HG03108 (cell line): ENCODE measurements around the gene NDUFV3.
"Not testable (repeated sequence)": the region's sequence is repeated elsewhere in the genome, so short reads cannot be mapped to it uniquely, and the experiment has no call there.

ENCODE experiments used
- ATAC-seq: cut with Tn5 transposase; IDR thresholded peaks from one replicate; pipeline ENCODE4 v1.9.1; 2021; ENCODE audit warnings: moderate library complexity; ENCODE audit not compliant: unreplicated experiment

NDUFV3 gene

DNA sequence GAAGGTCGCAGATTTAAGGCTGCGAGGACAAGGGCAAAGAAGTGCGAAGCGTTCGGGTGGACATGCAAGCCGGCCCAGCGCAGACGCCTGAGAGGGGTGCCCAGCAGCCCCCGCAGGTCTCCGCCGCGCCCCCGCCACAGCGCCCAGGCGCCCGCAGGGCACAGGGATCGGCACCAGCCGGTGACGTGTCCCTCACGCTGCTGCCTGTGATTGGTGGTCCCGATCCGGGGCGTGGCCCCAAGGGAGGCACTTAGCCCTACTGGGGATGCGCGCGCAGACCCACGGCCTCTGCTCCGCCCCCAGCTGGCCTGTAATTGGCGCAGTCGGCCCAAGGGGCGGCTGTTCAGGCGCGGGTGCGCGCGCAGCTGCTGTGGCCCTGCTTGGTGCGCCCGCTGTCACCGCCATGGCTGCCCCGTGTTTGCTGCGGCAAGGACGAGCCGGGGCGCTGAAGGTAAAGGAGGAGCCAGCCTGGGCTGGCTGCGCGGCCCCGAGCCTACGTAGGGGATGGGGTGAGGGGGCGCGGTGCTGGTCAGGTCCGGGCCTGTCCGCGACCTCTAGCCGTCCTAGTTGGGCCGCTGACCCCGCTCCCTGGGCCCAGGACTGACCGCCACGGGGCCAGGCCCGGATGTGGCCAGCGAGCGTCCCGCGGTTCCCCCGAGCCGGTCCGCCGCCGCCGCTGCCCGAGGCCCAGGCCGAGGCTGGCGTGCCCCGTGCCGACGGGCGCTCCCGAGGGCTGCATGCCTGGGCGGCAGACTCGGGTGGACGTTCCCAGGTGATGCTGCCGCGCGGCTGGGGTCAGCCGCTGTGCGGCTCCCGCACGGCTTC, at the start of gene NDUFV3:
Gene NDUFV3, plus strand, starts transcription at position 379 of the 825 bp plus-strand sequence. Its CDS starts 25 bp downstream, at position 404.
- peak; percentile 95 for ATAC-seq

DNA sequence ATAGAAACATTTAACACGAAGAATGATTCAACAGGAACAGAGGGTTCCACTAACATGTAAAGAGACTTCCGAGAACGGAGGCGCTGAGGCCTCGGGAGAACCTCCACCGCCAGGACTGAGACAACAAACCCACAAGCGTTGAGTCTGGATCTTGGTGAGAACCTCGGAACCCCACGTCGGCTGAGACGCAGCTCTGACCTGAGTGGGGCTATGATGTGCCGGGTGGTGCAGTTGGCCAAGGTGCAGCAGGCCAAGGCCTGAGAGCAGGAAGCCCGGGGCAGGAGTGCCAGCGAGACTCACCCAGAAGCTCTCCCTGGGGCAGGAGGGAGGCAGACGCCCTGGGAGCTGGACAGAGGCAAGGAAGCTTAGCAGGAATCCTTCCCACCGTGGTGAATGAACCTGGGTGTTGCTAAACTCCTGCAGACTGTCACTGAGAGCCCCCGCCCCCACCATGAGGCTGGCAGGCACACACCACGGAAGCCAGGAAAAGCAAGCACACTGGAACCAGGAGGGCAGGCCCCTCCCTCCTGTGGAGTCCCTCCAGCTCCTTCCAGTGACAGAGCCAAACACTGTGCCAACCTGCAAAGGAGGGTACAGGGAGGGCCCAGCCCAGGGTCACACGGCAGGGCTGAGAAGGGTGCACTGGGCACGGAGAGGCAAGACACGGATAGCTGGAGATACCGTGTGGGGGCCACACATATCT, 48.5 kb upstream of the NDUFV3 start:
- ATAC-seq = no peak

GRCh38 chr21:42845296-42845965, 47.7 kb upstream of the NDUFV3 start:
- no peak for ATAC-seq

GRCh38 chr21:42846221-42846620, 46.9 kb upstream of the NDUFV3 start:
- ATAC-seq = no peak

GRCh38 chr21:42847051-42847707, 45.9 kb upstream of the NDUFV3 start:
- ATAC-seq = no peak

- ATAC-seq = no peak
Measured at GRCh38 chr21:42847726-42848125, 45.4 kb upstream of the NDUFV3 start.

- ATAC-seq = not testable (repeated sequence)
Measured at GRCh38 chr21:42848144-42848931, 44.8 kb upstream of the NDUFV3 start.

GRCh38 chr21:42848932-42849758, 44.0 kb upstream of the NDUFV3 start:
- ATAC-seq = no peak

DNA sequence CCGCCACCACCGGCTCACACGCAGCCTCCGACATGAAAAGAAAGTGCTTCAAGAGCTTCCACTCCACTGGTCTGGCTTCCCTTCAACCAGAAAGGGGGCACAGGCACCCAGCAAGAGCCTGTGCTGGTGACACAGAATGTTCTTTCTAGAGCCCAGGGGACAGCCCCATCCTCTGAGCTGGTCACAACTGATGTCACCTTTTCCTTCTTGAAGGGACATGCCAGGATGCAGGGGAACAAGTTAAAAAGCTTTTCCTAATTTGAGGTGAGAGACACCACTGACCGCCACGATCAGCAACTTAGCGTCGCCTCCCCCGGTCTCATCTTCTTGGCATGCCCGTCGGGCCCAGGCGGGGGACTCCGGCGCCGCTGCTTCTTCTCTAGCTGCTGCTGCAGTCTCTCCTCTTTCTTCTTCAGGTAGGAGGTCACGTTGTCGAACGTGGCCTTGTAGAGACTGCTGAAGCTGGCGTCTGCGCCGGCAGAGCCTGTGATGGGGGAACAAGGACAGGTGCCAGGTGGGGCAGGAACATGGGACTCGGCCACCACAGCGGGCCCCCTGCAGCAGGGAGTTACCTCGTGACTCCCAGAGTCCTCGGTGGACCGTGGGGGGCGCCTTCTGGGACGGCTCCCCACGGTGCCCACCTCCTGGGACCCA, 43.2 kb upstream of the NDUFV3 start:
- ATAC-seq = no peak

- ATAC-seq = no peak
Measured at GRCh38 chr21:42850463-42850862, 42.6 kb upstream of the NDUFV3 start.

GRCh38 chr21:42850866-42851391, 42.2 kb upstream of the NDUFV3 start:
- ATAC-seq = no peak

GRCh38 chr21:42851812-42852665, 41.1 kb upstream of the NDUFV3 start:
- no peak for ATAC-seq

DNA sequence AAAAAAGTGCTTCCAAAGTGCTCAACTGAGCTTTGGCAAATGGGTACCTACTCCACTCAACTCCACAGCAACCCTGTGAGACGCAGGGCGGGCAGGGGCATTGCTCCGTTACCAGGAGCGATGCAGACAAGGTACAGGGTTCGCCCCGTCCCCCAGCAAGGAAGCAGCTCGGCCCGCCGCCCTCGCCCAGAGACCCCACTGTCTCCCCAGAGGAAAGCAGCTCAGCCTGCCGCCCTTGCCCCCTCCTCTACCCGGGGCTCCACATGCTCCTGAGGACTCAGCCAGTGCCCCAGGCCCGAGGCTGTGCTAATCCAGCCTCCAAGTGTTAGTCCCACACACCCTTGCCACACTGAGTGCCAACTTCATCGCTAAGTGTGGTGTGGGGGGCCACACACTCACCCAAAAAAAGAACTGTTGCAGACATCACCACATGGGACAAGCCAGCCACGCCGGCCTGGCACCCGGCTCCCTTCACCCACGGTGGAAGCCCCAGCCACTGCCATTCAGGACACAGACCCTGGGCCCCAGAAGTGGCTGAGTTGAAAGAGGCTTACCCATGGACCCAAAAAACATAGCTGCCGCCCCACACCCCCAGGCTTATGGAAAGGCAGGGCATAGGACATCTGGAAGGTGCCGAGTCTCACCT, 40.1 kb upstream of the NDUFV3 start:
- ATAC-seq = no peak

DNA sequence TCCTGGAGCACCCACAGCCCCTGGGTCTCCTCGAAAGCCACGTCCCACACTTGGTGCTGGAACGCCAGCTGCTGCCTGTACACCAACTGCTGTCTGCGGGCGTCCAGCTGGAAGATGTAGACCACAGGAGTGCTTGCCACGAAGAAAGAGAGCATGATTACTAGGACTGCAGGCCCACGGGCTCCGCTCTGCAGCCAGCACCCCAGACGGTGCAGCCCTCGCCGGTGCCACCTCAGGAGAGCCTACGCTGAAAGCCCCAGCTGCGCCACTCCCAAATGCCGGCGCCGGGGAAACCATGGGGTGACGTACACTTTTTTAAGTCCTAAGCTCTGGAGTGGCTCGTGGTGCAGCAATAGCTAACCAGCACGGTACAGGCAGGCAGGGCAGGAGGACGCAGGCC, 39.5 kb upstream of the NDUFV3 start:
- no peak for ATAC-seq

DNA sequence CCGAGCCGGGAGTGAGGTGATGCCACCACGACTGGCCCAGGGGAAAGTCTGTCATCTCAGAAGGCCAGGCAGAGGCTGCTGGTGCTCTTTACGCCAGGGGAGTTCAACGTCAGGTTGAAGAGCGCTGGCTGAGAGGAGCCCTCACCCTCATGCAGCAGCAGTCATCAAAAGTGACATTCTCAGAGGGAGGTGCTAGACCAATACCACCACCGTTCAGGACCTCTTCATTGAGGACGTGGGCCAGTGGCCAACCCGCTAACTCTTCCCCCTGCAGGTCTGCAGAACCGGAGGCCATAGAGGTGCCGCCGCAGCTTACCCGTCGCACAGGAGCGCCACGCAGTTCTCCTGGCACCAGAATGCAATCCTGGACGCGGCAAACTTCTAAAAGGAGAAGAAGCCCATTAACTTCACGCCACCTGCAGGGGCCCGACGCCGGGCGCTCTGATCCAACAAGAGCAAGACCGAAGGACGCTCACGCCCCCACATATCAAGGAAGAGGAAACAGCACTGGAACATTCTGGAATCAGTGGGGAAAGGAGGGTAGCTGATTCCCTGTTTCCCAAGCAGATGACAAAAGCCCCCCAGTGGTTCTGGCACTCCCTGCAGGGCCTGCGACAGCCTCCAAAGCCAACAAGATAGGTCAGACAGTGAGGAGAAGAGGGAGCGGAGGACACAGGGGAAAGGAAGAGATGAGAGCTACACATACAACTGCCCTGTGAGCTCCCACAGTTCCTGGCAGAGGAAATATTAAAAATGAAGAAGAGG, 38.7 kb upstream of the NDUFV3 start:
- ATAC-seq = no peak

- ATAC-seq = no peak
Measured at GRCh38 chr21:42855171-42855936, 37.8 kb upstream of the NDUFV3 start.
